GM18502 (cell line): ENCODE data around the gene PFKFB3.
"Not testable (repeated sequence)": the region's sequence is repeated elsewhere in the genome, so short reads cannot be mapped to it uniquely, and the experiment has no call there.

Experiments
- ATAC-seq: cut with Tn5 transposase; IDR thresholded peaks from one replicate; pipeline ENCODE4 v1.9.1; 2021; ENCODE audit warnings: mild to moderate bottlenecking; ENCODE audit not compliant: unreplicated experiment, poor library complexity

The PFKFB3 gene

GRCh38 chr10:6177880-6178281 is 24.9 kb upstream of the PFKFB3 start:
- ATAC-seq: no peak

GRCh38 chr10:6178581-6178980 is 24.2 kb upstream of the PFKFB3 start:
- ATAC-seq: no peak

DNA sequence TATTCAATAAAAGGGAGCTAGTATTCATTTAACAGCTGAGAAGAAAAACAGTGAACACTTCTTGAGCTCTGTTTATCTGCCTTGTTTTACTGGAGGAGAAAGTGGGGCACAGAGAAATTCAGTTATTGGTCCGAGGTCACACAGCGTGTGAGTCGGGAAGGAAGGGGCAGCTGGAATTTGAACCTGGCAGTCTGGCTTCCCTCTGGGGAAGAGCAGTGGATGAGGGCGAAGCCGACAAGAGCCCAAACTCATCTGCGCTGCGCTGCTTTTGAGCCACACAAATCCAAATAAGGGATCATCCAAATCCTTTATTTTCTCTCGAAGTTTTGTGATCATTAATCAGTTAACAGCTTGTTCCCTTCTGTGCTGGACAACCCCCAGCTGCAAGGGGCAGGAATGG is 23.7 kb upstream of the PFKFB3 start:
- no peak for ATAC-seq

- ATAC-seq: no peak
Observed at GRCh38 chr10:6180480-6181110, 22.1 kb upstream of the PFKFB3 start.

DNA sequence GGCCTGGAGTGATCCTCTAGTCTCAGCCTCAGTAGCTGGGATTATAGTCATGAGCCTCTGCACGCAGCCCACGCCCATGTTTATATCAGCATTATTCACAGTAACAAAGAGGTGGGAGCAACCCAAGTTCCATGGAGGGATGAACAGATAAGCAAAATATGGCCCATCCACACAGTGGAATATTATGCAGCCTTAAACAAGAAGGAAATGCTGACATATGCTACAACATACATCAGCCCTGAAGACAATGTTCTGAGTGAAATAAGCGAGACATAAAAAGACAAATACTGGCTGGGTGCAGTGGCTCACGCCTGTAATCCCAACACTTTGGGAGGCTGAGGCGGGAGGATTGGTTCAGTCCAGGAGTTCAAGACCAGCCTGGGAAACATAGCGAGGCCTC is 21.5 kb upstream of the PFKFB3 start:
- no peak for ATAC-seq

- no peak for ATAC-seq
Observed at GRCh38 chr10:6182454-6183098, 20.2 kb upstream of the PFKFB3 start.

- no peak for ATAC-seq
Observed at GRCh38 chr10:6185039-6185716, 17.6 kb upstream of the PFKFB3 start.

- no peak for ATAC-seq
Observed at GRCh38 chr10:6186894-6187256, 15.9 kb upstream of the PFKFB3 start.

DNA sequence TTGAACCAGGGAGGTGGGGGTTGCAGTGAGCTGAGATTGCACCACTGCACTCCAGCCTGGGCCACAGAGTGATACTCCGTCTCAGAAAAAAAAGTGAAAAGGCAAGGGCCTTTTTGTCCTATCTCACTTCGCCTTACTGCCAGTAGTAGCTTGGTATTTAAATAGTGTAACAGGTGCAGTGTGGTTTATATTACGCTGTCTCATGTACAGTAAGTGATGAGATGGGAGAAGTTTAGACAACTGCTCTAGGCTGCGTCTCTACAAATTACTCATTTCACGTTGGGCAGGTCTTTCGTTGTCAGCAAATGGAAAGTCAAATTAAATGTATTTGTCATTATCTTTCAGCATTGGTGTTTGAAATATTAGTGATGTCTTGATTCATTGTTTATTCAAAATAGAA is 15.5 kb upstream of the PFKFB3 start:
- ATAC-seq: peak; percentile 74

DNA sequence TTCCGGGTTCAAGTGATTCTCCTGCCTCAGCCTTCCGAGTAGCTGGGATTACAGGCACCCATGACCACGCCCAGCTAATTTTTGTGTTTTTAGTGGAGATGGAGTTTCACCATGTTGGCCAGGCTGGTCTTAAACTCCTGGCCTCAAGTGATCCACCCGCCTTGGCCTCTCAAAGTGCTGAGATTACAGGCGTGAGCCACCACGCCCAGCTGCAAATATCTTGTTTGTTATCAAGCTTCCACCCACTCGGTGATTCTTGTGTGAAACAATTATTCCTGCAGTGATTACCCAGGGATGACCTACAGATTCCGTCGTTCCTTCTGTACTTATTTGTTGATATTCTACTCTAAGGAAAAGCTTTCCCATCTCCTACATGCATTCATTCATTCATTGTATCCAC is 12.7 kb upstream of the PFKFB3 start:
- not testable (repeated sequence) for ATAC-seq

GRCh38 chr10:6191147-6191546 is 11.6 kb upstream of the PFKFB3 start:
- no peak for ATAC-seq

DNA sequence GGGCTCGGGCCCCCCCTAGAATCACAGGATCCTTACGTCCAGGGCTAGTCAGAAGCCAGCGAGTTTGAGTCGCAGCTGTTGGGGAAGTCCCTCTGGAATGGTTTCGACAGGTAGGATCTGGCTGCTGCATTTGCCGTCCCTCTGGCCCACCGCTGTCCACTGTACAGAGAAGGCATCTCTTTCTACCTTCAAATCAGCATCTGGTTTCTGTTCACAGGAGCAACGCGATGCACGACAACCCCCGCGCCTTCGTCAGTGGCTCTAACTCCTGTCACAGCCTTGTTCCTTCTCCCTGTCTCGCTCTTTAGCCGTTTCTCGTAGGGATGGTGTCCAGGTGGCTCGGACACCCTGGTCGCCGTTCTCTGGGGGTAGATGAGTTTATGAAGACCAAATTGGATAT is 11.2 kb upstream of the PFKFB3 start:
- ATAC-seq: no peak

- ATAC-seq: not testable (repeated sequence)
Observed at GRCh38 chr10:6193342-6193741, 9.4 kb upstream of the PFKFB3 start.

DNA sequence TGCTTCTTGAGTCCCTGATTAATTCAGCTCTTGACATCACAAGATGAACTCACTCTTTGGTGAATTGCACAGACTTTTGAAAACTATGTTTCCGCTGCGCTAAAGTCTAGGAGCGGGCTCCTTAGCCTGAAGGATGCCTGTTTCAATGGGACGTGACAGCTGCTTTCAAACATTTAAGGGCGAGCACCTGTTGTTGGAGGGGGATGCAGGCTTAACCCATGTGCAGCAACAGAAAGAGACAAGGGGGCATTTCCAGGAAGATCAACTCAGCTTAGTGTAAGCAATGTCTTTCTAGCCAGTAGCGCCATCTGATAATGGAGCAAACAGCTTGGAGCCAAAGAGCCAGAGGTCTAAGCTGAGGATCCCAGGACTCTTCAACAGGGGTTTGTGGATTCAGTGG is 8.4 kb upstream of the PFKFB3 start:
- ATAC-seq: no peak

GRCh38 chr10:6195376-6195775 is 7.4 kb upstream of the PFKFB3 start:
- no peak for ATAC-seq

GRCh38 chr10:6195846-6196245 is 6.9 kb upstream of the PFKFB3 start:
- no peak for ATAC-seq

DNA sequence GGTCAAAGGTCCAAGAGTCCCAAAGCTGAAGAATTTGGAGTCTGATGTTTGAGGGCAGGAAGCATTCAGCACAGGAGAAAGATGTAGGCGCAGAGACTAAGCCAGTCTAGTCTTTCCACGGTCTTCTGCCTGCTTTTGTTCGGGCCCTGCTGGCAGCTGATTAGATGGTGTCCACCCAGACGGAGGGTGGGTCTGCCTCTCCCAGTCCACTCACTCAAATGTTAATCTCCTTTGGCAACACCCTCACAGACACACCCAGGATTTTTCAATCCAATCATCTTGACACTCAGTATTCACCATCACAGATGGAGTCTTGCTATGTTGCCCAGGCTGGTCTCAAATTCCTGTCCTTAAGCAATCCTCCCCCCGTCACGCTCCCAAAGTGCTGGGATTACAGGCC is 6.2 kb upstream of the PFKFB3 start:
- not testable (repeated sequence) for ATAC-seq

DNA sequence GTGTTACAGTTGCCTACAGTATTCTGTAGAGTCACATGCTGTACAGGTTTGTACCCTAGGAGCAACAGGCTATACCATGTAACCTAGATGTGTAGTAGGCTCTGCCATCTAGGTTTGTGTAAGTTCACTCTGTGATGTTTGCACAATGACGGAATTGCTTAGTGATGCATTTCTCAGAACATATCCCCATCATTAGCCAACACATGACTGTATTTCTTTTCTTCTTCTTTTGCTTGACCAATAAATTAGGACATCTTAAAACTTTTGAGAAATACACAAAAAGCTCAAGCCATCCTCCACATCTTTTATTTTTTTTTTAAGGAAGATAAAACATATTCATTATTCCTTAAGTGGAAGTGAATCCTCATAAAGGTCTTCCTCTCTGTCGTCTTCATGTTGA is 5.4 kb upstream of the PFKFB3 start:
- no peak for ATAC-seq

DNA sequence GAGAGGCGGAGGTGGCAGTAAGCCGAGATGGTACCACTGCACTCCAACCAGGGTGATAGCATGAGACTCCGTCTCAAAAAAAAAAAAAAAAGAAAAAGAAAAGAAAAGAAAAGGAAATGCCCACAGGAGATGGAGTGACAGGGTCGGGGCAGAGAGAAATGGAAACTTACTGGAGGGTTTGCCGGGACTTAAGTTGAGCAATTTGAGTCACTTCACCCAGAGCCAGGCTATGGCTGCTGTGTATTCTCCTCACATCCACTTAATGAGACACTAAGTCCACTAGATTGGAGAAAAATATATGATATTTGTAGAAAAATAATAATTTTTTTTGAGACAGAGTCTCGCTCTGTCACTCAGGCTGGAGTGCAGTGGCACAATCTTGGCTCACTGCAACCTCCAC is 4.6 kb upstream of the PFKFB3 start:
- ATAC-seq: no peak

DNA sequence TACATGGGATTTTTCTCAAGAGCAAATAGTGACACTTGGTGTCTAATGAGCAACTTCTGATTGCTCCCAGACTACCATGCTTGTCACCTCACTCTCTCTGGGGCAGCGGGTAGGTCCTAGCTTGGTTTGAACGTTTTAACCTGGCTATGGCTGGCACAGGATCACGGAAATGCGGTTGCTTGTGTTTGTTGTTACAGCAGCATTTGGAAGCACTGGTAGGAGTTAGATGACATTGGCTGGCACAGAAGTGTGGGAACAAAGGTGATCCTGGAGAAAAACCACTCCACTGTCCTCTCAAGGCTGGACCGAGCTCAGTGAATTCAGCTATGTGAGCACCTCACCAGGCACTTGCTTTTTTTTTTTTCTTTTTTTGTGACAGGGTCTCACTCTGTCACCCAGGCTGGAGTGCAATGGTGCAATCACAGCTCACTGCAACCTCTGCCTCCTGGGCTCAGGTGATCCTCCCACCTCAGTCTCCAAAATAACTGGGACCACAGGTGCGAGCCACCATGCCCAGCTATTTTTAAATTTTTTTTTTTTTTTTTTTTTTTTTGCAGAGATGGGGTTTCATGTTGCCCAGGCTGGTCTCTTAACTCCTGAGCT is 3.5 kb upstream of the PFKFB3 start:
- ATAC-seq: no peak

DNA sequence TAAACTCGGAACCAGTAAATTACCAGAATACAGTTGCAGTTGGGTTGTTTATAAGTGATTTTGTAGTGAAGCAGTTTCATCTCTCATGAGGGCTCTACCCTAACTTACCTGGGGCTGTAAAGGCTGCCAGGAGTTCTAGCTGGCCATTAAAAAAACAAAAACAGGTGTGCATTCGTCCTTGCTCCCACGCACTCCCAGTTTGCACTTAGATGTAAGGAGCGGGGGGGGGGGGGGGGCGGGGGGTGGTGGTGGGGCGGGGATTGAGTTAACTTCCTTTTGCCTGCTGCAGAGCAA is 2.3 kb upstream of the PFKFB3 start:
- no peak for ATAC-seq
